HCT116 (cell line): ENCODE results near the gene RAB9A. TPM values are rescaled to one million over a fixed set of nuclear protein-coding genes. Genes with fewer than 3 reads are reported as not detected.

Experiments
- ATAC-seq: fragments of 200-7000 bp; cut with Tn5 transposase; 2 replicates; pipeline ENCODE4 v1.9.1; 2020; ENCODE audit warnings: mild to moderate bottlenecking, moderate library complexity
- BruUV-seq: library from RNA; stranded (reverse); fragments of 400-500 nt; replicated peaks from 2 replicates; lab custom pipeline; 2021; lab: Mats Ljungman, UMichigan
- CTCF ChIA-PET: fragments of 300-600 bp; sonication (Branson Sonifier 250); formaldehyde crosslinking; loops from one replicate; lab custom pipeline; 2021; ENCODE audit warnings: antibody characterized with exemption; lab: Charles Lee
- POLR2A ChIA-PET: fragments of 300-600, 350-600 bp; sonication (Branson Sonifier 250); formaldehyde crosslinking; loops from one replicate; lab custom pipeline; 2021; ENCODE audit warnings: antibody characterized with exemption; lab: Charles Lee
- RAD21 ChIA-PET, 2 experiments: fragments of 300-600 bp; sonication (Branson Sonifier 250); formaldehyde crosslinking; loops; one replicate each; lab custom pipeline; 2023; ENCODE audit warnings: low total read pairs in 2 of 2; ENCODE audit not compliant: uncharacterized antibody in 2 of 2, unreplicated experiment in 2 of 2, low non-redundant PET in 1 of 2; lab: Charles Lee
- DNase-seq: peaks from one replicate; pipeline ENCODE4 v3.0.0-alpha.2; 2010; ENCODE audit warnings: low read depth, low spot score
- H2AFZ ChIP-seq: fragments of 200-600 bp; shearing (Covaris generic), sonication (generic); 2 replicates; pipeline ENCODE4 v1.6.1; 2017; ENCODE audit warnings: low read depth, mixed run types, mixed read lengths, antibody characterized with exemption, low read length; ENCODE audit not compliant: poor library complexity, severe bottlenecking
- H3K27ac ChIP-seq: 2 replicates; pipeline ENCODE4 v1.5.1; 2012; ENCODE audit warnings: low read depth, low read length
- H3K27me3 ChIP-seq: fragments of 200-600 bp; sonication (generic); 2 replicates; pipeline ENCODE4 v1.6.1; 2016; ENCODE audit warnings: mixed run types, low read length, mixed read lengths; ENCODE audit not compliant: insufficient read depth
- H3K36me3 ChIP-seq, 2 experiments: fragments of 200-500 bp in 1 of 2; fragments of 200-600 bp in 1 of 2; sonication (Bioruptor generic) in 1 of 2; sonication (generic) in 1 of 2; 2 replicates each; pipeline versions ENCODE4 v1.5.1 to v1.6.1; 2014 to 2016; ENCODE audit warnings: low read length in 2 of 2, inconsistent platforms in 1 of 2, mixed read lengths in 1 of 2, mixed run types in 1 of 2; ENCODE audit not compliant: insufficient read depth in 2 of 2, control insufficient read depth in 1 of 2
- H3K4me1 ChIP-seq, 2 experiments: fragments of 200-600 bp in 1 of 2; sonication (generic) in 1 of 2; 2 replicates each; pipeline versions ENCODE4 v1.5.1 to v1.6.1; 2012 to 2017; ENCODE audit warnings: low read length in 2 of 2, inconsistent platforms in 1 of 2, mild to moderate bottlenecking in 1 of 2, mixed read lengths in 1 of 2, mixed run types in 1 of 2, moderate library complexity in 1 of 2; ENCODE audit not compliant: insufficient read depth in 2 of 2, control insufficient read depth in 1 of 2
- H3K4me2 ChIP-seq: fragments of 200-600 bp; sonication (generic); 2 replicates; pipeline ENCODE4 v1.6.1; 2017; ENCODE audit warnings: mixed run types, low read length, mixed read lengths
- H3K4me3 ChIP-seq, 2 experiments: fragments of 200-600 bp in 1 of 2; sonication (generic) in 1 of 2; replicated peaks in 1 of 2; 2 replicates each; pipeline ENCODE4 v1.5.1; 2011 to 2016; ENCODE audit warnings: low read length in 2 of 2, control low read depth in 1 of 2, low read depth in 1 of 2, mild to moderate bottlenecking in 1 of 2, mixed read lengths in 1 of 2, mixed run types in 1 of 2
- H3K79me2 ChIP-seq: fragments of 200-600 bp; sonication (generic); 2 replicates; pipeline ENCODE4 v1.6.1; 2017; ENCODE audit warnings: mild to moderate bottlenecking, mixed run types, low read length, moderate library complexity, mixed read lengths; ENCODE audit not compliant: insufficient read depth
- H3K9ac ChIP-seq: fragments of 200-600 bp; sonication (generic); 2 replicates; pipeline ENCODE4 v1.6.1; 2016; ENCODE audit warnings: low read length, mixed read lengths
- H3K9me2 ChIP-seq: fragments of 200-600 bp; sonication (generic), shearing (Covaris generic); 2 replicates; pipeline ENCODE4 v1.6.1; 2017; ENCODE audit warnings: mixed run types, mild to moderate bottlenecking, moderate library complexity; ENCODE audit not compliant: insufficient read depth
- H3K9me3 ChIP-seq, 2 experiments: fragments of 200-500 bp in 1 of 2; fragments of 200-600 bp in 1 of 2; sonication (Bioruptor generic) in 1 of 2; sonication (generic) in 1 of 2; 2 replicates each; pipeline ENCODE4 v1.6.1; 2014 to 2017; ENCODE audit warnings: low read length in 2 of 2, mixed read lengths in 2 of 2, inconsistent platforms in 1 of 2, low read depth in 1 of 2, mild to moderate bottlenecking in 1 of 2, mixed run types in 1 of 2, moderate library complexity in 1 of 2; ENCODE audit not compliant: control insufficient read depth in 1 of 2, insufficient read depth in 1 of 2
- H4K20me1 ChIP-seq: fragments of 200-600 bp; sonication (generic), shearing (Covaris generic); 2 replicates; pipeline ENCODE4 v1.6.1; 2017; ENCODE audit warnings: mixed run types, mild to moderate bottlenecking, moderate library complexity; ENCODE audit not compliant: insufficient read depth
- CBX3 ChIP-seq: IDR thresholded peaks from 2 replicates; pipeline ENCODE4 v1.6.1; 2012; ENCODE audit warnings: low read depth
- ELF1 ChIP-seq: IDR thresholded peaks from 2 replicates; pipeline ENCODE4 v1.6.1; 2012; ENCODE audit warnings: low read depth, borderline replicate concordance
- EZH2 ChIP-seq: fragments of 200-600 bp; sonication (generic); IDR thresholded peaks from 2 replicates; pipeline ENCODE4 v1.6.1; 2017; ENCODE audit warnings: antibody characterized with exemption, mixed run types
- FOSL1 ChIP-seq: IDR thresholded peaks from 2 replicates; pipeline ENCODE4 v1.6.1; 2012; ENCODE audit warnings: low read depth
- JUND ChIP-seq: IDR thresholded peaks from 2 replicates; pipeline ENCODE4 v1.6.1; 2012
- POLR2A ChIP-seq: IDR thresholded peaks from 2 replicates; pipeline ENCODE4 v1.7.0; 2011; ENCODE audit warnings: borderline replicate concordance; ENCODE audit not compliant: insufficient read depth, insufficient read length; ENCODE audit errors: extremely low read depth
- RAD21 ChIP-seq: IDR thresholded peaks from 2 replicates; pipeline ENCODE4 v1.6.1; 2012; ENCODE audit warnings: low read depth, mild to moderate bottlenecking
- SIN3A ChIP-seq: IDR thresholded peaks from 2 replicates; pipeline ENCODE4 v1.6.1; 2012; ENCODE audit warnings: low read depth
- SP1 ChIP-seq: IDR thresholded peaks from 2 replicates; pipeline ENCODE4 v1.6.1; 2012; ENCODE audit warnings: low read depth
- SRF ChIP-seq: IDR thresholded peaks from 2 replicates; pipeline ENCODE4 v1.6.1; 2012; ENCODE audit warnings: low read depth
- YY1 ChIP-seq: IDR thresholded peaks from 2 replicates; pipeline ENCODE4 v1.6.1; 2011; ENCODE audit warnings: low read length, low read depth, moderate library complexity, mild to moderate bottlenecking; ENCODE audit not compliant: insufficient replicate concordance; ENCODE audit errors: extremely low read depth
- ZNF274 ChIP-seq: fragments of 200-500 bp; sonication (Bioruptor generic); IDR thresholded peaks from 2 replicates; pipeline ENCODE4 v1.6.1; 2014; ENCODE audit warnings: mild to moderate bottlenecking, low read depth, low read length, inconsistent platforms
- intact Hi-C: fragments of 100-400 bp; cut with micrococcal nuclease; formaldehyde crosslinking; loops from 2 replicates; pipeline ENCODE4 v1.10.0; 2022
- total RNA-seq: library from RNA; stranded (reverse); gene quantifications from one replicate; pipeline ENCODE4 v1.2.1, GENCODE V29; 2021; ENCODE audit not compliant: unreplicated experiment
- TF ChIP-seq, protein P1 (sequence below), 3 experiments: fragments of 200-600 bp in 1 of 3; sonication (generic) in 1 of 3; IDR thresholded peaks in 2 of 3; conservative IDR thresholded peaks in 1 of 3; 2 replicates each; pipeline ENCODE4 v1.5.1; 2012 to 2017; ENCODE audit warnings: low read depth in 2 of 3, low read length in 2 of 3, antibody characterized with exemption in 1 of 3, borderline replicate concordance in 1 of 3, control low read depth in 1 of 3, mild to moderate bottlenecking in 1 of 3, mixed read lengths in 1 of 3, mixed run types in 1 of 3, moderate library complexity in 1 of 3; ENCODE audit not compliant: insufficient read depth in 1 of 3
- TF ChIP-seq, protein P2 (sequence below): IDR thresholded peaks from 2 replicates; pipeline ENCODE4 v1.6.1; 2012; ENCODE audit warnings: low read depth

RAB9A gene
- total RNA-seq, 1 experiment from 2014 or later: 23.9 TPM

DNA sequence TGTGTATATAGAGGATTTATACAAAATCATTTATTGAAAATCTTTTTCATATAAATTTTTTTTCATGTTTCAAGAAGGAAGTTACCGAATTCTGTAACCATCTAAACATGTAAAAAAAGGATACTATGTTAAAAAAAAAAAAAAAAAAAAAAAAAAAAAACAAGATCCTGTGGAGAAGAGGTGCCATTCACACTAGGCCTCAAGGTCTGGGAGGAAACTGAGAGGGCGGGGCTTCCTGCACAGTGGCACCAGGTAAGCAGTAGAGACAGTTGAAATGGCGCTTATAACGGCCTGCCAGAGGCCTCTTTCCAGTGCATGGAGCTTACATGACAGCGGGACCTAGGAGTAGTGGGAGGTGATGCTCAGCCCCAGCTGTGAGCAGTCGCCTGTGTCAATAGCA is 28.0 kb downstream of the RAB9A start:
- no peak overlapping the region for H3K4me3 ChIP-seq
- H3K27me3 ChIP-seq: no peaks in the 10 kb centered on the region
- H3K9ac ChIP-seq: no peak overlapping the region
- POLR2A ChIA-PET: interaction anchor here (0.8 kb wide), 1 partner anchor 18 kb away, joined by 3 read pairs; the partner anchor contains the start of genes OFD1 and TRAPPC2
- no peaks in the 10 kb centered on the region for H4K20me1 ChIP-seq
- H3K4me2 ChIP-seq: no peak overlapping the region
- ATAC-seq: no peak
- H3K9me2 ChIP-seq: no peaks in the 10 kb centered on the region
- CTCF ChIA-PET: interaction anchor here (0.6 kb wide), 1 partner anchor 27 kb away, joined by 4 read pairs; no protein-coding TSS in a partner anchor
- H3K4me1 ChIP-seq: no peaks in the 10 kb centered on the region
- intact Hi-C loops: no loop called here
- DNase-seq: no peak
- no peak overlapping the region for H3K27ac ChIP-seq
- no peak overlapping the region for H2AFZ ChIP-seq
- H3K9me3 ChIP-seq: no peaks in the 10 kb centered on the region
- RAD21 ChIA-PET: no interaction called here
- peaks cover 12% of the 10 kb centered on the region for H3K79me2 ChIP-seq
- H3K36me3 ChIP-seq: peaks cover 0 to 3% of the 10 kb centered on the region in 2 experiments; a peak in 3 of 4 replicates
- TF ChIP-seq ELF1 (no peak), ZNF274 (no peak), FOSL1 (no peak), CBX3 (no peak), EZH2 (no peak), SIN3A (no peak), POLR2A (no peak), SP1 (no peak), JUND (no peak), YY1 (no peak), SRF (no peak), RAD21 (no peak)
- TF ChIP-seq, protein P1, sequence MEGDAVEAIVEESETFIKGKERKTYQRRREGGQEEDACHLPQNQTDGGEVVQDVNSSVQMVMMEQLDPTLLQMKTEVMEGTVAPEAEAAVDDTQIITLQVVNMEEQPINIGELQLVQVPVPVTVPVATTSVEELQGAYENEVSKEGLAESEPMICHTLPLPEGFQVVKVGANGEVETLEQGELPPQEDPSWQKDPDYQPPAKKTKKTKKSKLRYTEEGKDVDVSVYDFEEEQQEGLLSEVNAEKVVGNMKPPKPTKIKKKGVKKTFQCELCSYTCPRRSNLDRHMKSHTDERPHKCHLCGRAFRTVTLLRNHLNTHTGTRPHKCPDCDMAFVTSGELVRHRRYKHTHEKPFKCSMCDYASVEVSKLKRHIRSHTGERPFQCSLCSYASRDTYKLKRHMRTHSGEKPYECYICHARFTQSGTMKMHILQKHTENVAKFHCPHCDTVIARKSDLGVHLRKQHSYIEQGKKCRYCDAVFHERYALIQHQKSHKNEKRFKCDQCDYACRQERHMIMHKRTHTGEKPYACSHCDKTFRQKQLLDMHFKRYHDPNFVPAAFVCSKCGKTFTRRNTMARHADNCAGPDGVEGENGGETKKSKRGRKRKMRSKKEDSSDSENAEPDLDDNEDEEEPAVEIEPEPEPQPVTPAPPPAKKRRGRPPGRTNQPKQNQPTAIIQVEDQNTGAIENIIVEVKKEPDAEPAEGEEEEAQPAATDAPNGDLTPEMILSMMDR (IDR thresholded peaks at IDR 0.05 in 2 of 3, conservative IDR thresholded peaks at IDR 0.05 in 1 of 3; ENCODE audit: borderline replicate concordance in 1 of 3, insufficient read depth in 1 of 3, low read depth in 2 of 3, low read length in 2 of 3): no peak
- TF ChIP-seq, protein P2, sequence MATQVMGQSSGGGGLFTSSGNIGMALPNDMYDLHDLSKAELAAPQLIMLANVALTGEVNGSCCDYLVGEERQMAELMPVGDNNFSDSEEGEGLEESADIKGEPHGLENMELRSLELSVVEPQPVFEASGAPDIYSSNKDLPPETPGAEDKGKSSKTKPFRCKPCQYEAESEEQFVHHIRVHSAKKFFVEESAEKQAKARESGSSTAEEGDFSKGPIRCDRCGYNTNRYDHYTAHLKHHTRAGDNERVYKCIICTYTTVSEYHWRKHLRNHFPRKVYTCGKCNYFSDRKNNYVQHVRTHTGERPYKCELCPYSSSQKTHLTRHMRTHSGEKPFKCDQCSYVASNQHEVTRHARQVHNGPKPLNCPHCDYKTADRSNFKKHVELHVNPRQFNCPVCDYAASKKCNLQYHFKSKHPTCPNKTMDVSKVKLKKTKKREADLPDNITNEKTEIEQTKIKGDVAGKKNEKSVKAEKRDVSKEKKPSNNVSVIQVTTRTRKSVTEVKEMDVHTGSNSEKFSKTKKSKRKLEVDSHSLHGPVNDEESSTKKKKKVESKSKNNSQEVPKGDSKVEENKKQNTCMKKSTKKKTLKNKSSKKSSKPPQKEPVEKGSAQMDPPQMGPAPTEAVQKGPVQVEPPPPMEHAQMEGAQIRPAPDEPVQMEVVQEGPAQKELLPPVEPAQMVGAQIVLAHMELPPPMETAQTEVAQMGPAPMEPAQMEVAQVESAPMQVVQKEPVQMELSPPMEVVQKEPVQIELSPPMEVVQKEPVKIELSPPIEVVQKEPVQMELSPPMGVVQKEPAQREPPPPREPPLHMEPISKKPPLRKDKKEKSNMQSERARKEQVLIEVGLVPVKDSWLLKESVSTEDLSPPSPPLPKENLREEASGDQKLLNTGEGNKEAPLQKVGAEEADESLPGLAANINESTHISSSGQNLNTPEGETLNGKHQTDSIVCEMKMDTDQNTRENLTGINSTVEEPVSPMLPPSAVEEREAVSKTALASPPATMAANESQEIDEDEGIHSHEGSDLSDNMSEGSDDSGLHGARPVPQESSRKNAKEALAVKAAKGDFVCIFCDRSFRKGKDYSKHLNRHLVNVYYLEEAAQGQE: no peak
- TF ChIP-seq, all 23 proteins: peak for 0
- BruUV-seq: no TSS peak
